GM19397 (cell line): Measurements from ENCODE around the gene LGALS1.
"Not testable (repeated sequence)": the region's sequence is repeated elsewhere in the genome, so short reads cannot be mapped to it uniquely, and the experiment has no call there.

Experiments used
- ATAC-seq: cut with Tn5 transposase; IDR thresholded peaks from one replicate; pipeline ENCODE4 v1.9.1; 2021; ENCODE audit warnings: mild to moderate bottlenecking, moderate library complexity; ENCODE audit not compliant: unreplicated experiment

LGALS1 gene

DNA sequence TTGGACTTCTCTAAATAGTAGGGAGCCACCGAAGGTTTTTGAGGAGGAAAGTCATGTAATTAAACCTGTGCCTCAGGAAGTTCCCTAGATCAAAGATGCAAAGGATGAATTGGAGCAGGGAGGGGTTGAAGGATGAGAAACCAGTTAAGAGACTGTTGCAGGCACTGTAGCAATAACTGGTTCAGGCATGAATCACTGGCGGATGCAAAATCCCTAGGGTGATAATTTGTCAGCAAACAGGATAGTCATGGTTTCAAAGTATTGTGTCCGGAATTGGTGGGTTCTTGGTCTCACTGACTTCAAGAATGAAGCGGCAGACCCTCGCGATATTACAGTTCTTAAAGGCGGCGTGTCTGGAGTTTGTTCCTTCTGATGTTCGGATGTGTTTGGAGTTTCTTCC lies 41.3 kb downstream of the LGALS1 start:
- ATAC-seq, result no peak

DNA sequence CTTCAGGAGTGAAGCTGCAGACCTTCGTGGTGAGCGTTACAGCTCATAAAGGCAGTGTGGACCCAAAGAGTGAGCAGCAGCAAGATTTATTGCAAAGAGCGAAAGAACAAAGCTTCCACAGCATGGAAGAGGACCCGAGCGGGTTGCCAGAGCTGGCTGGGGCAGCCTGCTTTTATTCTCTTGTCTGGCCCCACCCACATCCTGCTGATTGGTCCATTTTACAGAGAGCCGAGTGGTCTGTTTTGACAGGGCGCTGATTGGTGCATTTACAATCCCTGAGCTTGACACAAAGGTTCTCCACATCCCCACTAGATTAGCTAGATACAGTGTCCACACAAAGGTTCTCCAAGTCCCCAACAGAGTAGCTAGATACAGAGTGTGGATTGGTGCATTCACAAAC lies 41.8 kb downstream of the LGALS1 start:
- ATAC-seq, result not testable (repeated sequence)

DNA sequence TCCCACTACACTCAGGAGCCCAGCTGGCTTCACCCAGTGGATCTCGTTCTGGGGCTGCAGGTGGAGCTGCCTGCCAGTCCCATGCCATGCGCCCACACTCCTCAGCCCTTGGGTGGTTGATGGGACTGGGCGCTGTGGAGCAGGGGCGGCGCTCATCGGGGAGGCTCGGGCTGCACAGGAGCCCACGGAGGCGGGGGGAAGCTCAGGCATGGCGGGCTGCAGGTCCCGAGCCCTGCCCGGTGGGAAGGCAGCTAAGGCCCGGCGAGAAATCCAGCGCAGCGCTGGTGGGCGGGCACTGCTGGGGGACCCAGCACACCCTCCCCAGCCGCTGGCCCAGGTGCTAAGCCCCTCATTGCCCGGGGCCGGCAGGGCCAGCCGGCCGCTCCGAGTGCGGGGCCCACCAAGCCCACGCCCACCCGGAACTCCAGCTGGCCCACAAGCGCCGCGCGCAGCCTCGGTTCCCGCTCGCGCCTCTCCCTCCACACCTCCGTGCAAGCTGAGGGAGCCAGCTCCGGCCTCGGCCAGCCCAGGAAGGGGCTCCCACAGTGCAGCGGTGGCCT lies 42.4 kb downstream of the LGALS1 start:
- ATAC-seq, result not testable (repeated sequence)

DNA sequence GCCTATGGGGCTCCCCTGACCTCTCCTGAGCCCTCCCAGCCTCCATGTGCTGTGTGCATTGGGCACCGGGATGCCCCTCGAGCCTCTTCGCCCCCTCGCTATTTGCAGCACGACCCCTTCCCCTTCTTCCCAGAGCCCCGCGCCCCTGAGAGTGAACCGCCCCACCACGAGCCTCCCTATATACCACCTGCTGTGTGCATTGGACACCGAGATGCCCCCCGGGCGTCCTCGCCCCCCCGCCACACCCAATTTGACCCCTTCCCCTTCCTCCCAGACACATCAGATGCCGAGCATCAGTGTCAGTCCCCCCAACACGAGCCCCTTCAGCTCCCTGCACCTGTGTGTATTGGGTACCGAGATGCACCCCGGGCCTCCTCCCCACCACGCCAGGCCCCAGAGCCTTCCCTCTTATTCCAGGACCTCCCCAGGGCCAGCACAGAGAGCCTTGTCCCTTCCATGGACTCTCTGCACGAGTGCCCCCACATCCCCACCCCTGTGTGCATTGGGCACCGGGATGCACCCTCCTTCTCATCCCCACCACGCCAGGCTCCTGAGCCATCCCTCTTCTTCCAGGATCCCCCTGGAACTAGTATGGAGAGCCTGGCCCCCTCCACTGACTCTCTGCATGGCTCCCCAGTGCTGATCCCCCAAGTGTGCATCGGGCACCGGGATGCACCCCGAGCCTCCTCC lies 50.3 kb downstream of the LGALS1 start:
- ATAC-seq, result no peak

DNA sequence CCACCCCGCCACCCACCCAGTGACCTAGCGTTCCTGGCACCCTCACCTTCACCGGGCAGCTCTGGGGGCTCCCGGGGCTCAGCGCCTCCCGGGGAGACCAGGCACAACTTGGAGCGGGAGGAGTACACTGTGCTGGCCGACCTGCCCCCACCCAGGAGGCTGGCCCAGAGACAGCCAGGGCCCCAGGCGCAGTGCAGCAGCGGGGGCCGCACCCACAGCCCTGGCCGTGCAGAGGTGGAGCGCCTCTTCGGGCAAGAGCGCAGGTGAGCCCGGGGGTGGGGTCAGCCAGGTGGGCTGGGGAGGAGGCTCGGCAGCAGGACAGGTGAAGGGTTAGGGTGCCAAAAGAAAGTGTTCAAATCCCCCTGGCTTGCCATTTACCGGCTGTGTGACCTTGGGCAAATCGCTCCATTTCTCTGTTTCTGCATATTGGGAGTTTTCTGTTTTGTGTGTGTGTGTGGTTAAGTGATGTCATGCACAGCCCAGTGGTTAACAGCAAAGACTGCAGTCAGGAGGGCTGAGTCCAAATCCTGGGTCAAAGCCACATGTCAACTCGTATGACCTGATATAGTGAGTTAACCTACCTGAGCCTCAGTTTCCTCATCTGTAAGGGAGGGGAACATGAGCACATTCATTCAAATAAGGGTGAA lies 50.9 kb downstream of the LGALS1 start:
- no peak for ATAC-seq

DNA sequence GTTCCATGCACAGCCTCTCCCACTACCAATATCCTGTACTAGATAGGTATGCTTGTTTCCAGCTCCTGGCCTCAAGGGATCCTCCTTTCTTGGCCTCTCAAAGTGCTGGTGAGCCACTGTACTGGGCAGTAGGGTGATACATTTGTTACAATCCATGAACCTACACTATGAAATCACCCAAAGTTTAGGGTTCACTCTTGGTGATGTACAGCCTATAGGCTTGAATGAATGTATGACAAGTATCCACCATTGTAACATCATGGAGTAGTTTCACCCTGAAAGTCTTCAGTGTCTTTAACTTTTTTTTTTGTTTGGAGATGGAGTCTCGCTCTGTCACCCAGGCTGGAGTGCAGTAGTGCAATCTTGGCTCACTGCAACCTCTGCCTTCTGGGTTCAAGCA lies 53.2 kb downstream of the LGALS1 start:
- ATAC-seq, result no peak
